Endodermal cell (in vitro differentiated cells): ENCODE data around the gene SOX5. TPM values are rescaled to one million over a fixed set of nuclear protein-coding genes. Genes with fewer than 3 reads are reported as not detected.

Experiments
- DNase-seq: peaks from one replicate; pipeline ENCODE4 v3.0.0-alpha.2; 2017
- H3K27ac ChIP-seq: 2 replicates; pipeline ENCODE4 v1.5.1; 2013; ENCODE audit warnings: mild to moderate bottlenecking, low read depth, low read length, moderate library complexity
- H3K27me3 ChIP-seq: 2 replicates; pipeline ENCODE4 v1.6.1; 2013; ENCODE audit warnings: mild to moderate bottlenecking, low read length, moderate library complexity; ENCODE audit not compliant: insufficient read depth, control insufficient read depth, poor library complexity, severe bottlenecking
- H3K36me3 ChIP-seq: 2 replicates; pipeline ENCODE4 v1.7.0; 2013; ENCODE audit warnings: mild to moderate bottlenecking, low read length, moderate library complexity; ENCODE audit not compliant: control insufficient read depth, insufficient read depth
- H3K4me1 ChIP-seq: one replicate; pipeline ENCODE4 v1.7.0; 2013; ENCODE audit warnings: low read length; ENCODE audit not compliant: control insufficient read depth, insufficient read depth
- H3K4me3 ChIP-seq: 2 replicates; pipeline ENCODE4 v1.5.1; 2013; ENCODE audit warnings: mild to moderate bottlenecking, low read length, moderate library complexity
- H3K9ac ChIP-seq: 2 replicates; pipeline ENCODE4 v1.6.1; 2013; ENCODE audit warnings: mild to moderate bottlenecking, low read length, moderate library complexity; ENCODE audit not compliant: poor library complexity, severe bottlenecking; ENCODE audit errors: extremely low read depth
- H3K9me3 ChIP-seq: 2 replicates; pipeline ENCODE4 v1.6.1; 2013; ENCODE audit warnings: mild to moderate bottlenecking, low read length, moderate library complexity; ENCODE audit not compliant: control insufficient read depth
- H3K27ac Mint-ChIP-seq: 2 replicates; pipeline ENCODE4 v1.8.0; 2020; ENCODE audit warnings: mixed read lengths
- H3K27me3 Mint-ChIP-seq: 2 replicates; pipeline ENCODE4 v1.8.0; 2021; ENCODE audit warnings: mild to moderate bottlenecking, mixed read lengths; ENCODE audit not compliant: insufficient read depth
- H3K36me3 Mint-ChIP-seq: 2 replicates; pipeline ENCODE4 v1.8.0; 2020; ENCODE audit warnings: low read depth, mixed read lengths
- H3K4me1 Mint-ChIP-seq: 2 replicates; pipeline ENCODE4 v1.8.0; 2020; ENCODE audit warnings: mixed read lengths
- H3K4me3 Mint-ChIP-seq: 2 replicates; pipeline ENCODE4 v1.8.0; 2020; ENCODE audit warnings: mild to moderate bottlenecking, moderate library complexity, mixed read lengths
- H3K9me3 Mint-ChIP-seq: 2 replicates; pipeline ENCODE4 v1.8.0; 2020; ENCODE audit warnings: mild to moderate bottlenecking, mixed read lengths
- WGBS, 2 experiments: methylation state at CpG; one replicate each; pipeline versions ENCODE4 v1.1.5 to v1.1.7; 2013; ENCODE audit warnings: missing lambda C conversion rate in 2 of 2, mixed read lengths in 1 of 2; ENCODE audit not compliant: insufficient coverage in 1 of 2, insufficient read length in 1 of 2; 5-methylcytosine and 5-hydroxymethylcytosine counted together
- total RNA-seq, 2 donors: library from RNA; stranded (reverse); fragmentation: NEBNext Ultra II Directional in 1 of 2; extraction: Animal tissue kit (Norgen Biotek cat#: 25700) in 1 of 2; gene quantifications; 2 replicates in 1 of 2; 3 replicates in 1 of 2; pipeline ENCODE4 v1.2.1, GENCODE V29; 2021
- TF ChIP-seq, protein P1 (sequence below): fragments of 200-600 bp; sonication (generic); conservative IDR thresholded peaks from 2 replicates; pipeline ENCODE4 v1.5.0; 2021; ENCODE audit warnings: antibody characterized with exemption, mild to moderate bottlenecking

SOX5 gene
- total RNA-seq, 2 donors from 2014 or later: 6.8 to 30.7 TPM

DNA sequence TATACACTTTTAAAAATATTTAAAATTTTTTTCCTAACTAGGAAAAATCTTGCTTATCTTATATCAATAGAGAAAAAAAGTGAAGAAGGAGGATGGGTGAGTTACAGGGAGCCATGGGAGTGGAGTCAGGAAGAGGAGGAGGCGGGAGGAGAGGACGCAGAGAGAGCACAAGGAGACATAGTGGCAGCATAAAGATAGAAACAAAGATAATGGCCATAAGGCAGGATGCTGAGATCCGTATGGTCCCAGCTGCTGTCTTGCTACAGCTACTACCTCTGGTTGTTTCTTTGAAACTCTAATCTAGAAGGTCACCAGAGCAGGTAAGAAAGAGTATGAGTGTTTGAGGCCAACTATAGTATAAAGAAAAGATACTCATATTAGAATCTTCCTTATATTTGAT, 2.6 kb upstream of the SOX5 start:
- peaks cover 8% of the 10 kb centered on the region for H3K9me3 ChIP-seq
- peaks cover 4% of the 10 kb centered on the region for H3K4me1 Mint-ChIP-seq
- H3K27me3 Mint-ChIP-seq: no peaks in the 10 kb centered on the region
- H3K27ac Mint-ChIP-seq: no peak overlapping the region
- peaks cover 7% of the 10 kb centered on the region for H3K36me3 Mint-ChIP-seq
- H3K27ac ChIP-seq: no peak overlapping the region
- H3K9me3 Mint-ChIP-seq: peaks cover 14% of the 10 kb centered on the region
- no peak overlapping the region for H3K9ac ChIP-seq
- H3K4me3 ChIP-seq: no peak overlapping the region
- no peaks in the 10 kb centered on the region for H3K36me3 ChIP-seq
- no peak overlapping the region for H3K4me3 Mint-ChIP-seq
- H3K27me3 ChIP-seq: no peaks in the 10 kb centered on the region
- TF ChIP-seq, protein P1, sequence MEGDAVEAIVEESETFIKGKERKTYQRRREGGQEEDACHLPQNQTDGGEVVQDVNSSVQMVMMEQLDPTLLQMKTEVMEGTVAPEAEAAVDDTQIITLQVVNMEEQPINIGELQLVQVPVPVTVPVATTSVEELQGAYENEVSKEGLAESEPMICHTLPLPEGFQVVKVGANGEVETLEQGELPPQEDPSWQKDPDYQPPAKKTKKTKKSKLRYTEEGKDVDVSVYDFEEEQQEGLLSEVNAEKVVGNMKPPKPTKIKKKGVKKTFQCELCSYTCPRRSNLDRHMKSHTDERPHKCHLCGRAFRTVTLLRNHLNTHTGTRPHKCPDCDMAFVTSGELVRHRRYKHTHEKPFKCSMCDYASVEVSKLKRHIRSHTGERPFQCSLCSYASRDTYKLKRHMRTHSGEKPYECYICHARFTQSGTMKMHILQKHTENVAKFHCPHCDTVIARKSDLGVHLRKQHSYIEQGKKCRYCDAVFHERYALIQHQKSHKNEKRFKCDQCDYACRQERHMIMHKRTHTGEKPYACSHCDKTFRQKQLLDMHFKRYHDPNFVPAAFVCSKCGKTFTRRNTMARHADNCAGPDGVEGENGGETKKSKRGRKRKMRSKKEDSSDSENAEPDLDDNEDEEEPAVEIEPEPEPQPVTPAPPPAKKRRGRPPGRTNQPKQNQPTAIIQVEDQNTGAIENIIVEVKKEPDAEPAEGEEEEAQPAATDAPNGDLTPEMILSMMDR: no peak
- no peak for DNase-seq
- 80 to 84% methylated on average over 2 to 3 of the region's 3 CpGs for WGBS, 2 experiments
- no peaks in the 10 kb centered on the region for H3K4me1 ChIP-seq

DNA sequence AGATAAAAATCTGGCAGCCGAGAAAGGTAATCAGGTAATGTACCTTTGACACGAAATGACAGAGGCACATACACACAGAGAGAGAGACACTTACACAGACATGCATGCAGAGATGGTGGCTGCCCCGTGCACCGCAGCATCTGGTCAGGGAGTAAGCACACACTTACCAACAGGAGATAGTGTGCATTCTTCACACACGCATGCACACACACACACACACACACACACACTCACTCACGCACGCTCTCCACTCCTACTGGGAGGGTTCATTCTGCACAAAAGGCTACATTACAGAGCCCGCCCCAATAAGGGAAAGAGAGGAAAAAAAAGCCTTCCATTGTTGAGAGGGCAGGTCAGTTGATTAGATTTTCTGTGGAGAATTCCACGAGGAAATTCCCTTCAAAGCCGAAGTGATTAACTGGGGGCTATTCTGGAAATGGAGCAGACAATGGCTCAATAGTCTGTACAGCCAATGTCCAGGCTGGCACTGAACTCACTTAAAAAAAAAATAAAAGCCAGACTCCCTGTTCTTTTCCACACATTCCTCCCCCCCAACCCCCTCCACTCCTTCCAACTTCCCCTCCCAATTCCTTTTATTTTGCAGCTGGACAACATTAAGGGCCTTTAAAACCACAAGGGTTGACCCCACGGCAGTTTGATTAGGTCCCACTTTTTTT, 1.4 kb upstream of the SOX5 start:
- no peak overlapping the region for H3K4me3 Mint-ChIP-seq
- peaks cover 12% of the 10 kb centered on the region for H3K4me1 Mint-ChIP-seq
- no peak for DNase-seq
- no peaks in the 10 kb centered on the region for H3K36me3 ChIP-seq
- H3K27ac ChIP-seq: peak overlapping the region; percentile 77
- H3K4me3 ChIP-seq: peak overlapping the region; percentile 85
- peaks cover 3% of the 10 kb centered on the region for H3K9me3 Mint-ChIP-seq
- H3K27me3 ChIP-seq: no peaks in the 10 kb centered on the region
- no peak overlapping the region for H3K9ac ChIP-seq
- TF ChIP-seq, protein P1: no peak
- no peaks in the 10 kb centered on the region for H3K27me3 Mint-ChIP-seq
- 0 to 25% methylated on average over 1 to 9 of the region's 11 CpGs for WGBS, 2 experiments
- no peaks in the 10 kb centered on the region for H3K36me3 Mint-ChIP-seq
- H3K27ac Mint-ChIP-seq: no peak overlapping the region
- peaks cover 3% of the 10 kb centered on the region for H3K4me1 ChIP-seq
- H3K9me3 ChIP-seq: no peaks in the 10 kb centered on the region

DNA sequence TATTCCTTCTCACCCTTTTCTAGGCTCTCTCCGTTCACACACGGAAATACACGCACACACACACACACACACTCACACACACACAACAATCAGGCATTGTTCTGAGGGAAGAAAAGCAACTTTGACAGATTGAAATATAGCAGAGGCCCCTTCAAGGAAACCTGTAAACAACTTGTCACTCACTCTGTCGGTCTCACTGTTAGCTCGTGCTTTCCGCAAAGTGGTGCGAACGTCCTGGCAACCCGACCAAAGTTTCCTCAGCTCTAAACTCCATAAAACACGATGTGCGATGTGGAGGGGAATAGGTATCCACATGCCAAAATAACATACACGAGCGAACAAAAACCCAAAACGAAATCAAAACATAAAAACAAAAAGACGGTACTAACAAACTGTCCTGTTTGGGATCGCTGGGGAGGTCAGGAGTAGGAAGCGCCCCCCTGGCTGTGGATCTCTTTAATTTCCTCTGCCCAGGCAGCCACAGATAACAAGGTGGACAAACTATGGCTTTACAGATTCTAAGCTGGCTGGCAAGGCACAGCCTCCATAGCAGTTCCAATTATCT, 822 bp upstream of the SOX5 start:
- peak; percentile 73 for DNase-seq

More for the DNA sequence above, 822 bp upstream of the SOX5 start:
- TF ChIP-seq, protein P1: peak; percentile 55
- WGBS, 2 experiments: 0 to 1% methylated on average over 1 to 17 of the region's 17 CpGs
- Mint-ChIP-seq H3K9me3 (no peaks in the 10 kb centered on the region), H3K27me3 (no peaks in the 10 kb centered on the region), H3K4me3 (no peak overlapping the region), H3K27ac (no peak overlapping the region), H3K36me3 (no peaks in the 10 kb centered on the region), H3K4me1 (peaks cover 14% of the 10 kb centered on the region)
- Histone ChIP-seq H3K4me1 (peaks cover 3% of the 10 kb centered on the region), H3K4me3 (peak overlapping the region; percentile 85), H3K27ac (peak overlapping the region; percentile 77), H3K36me3 (no peaks in the 10 kb centered on the region), H3K9me3 (no peaks in the 10 kb centered on the region), H3K9ac (peak overlapping the region; percentile 21), H3K27me3 (no peaks in the 10 kb centered on the region)
